ENCODE measurements around the gene CTTNBP2.

Gene CTTNBP2

DNA sequence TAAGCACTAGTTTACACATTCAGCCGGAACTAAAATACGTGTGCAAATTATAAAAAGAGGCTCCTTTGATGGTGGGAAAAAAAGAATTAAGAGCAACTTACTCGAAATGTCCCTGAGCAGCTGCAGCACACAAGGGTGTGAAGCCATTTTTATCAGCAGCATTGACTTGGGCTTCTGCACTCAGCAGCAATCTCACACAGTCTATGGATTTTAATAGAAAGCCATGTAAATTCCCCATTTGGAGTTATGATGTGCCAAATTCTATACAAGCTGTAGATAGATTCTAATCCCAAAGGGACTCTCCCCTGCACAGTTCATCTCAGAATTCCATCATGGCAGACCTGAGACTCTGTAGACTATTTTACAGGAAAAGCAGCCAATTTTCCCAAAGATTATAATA is 90.5 kb downstream of the CTTNBP2 start:
- no peak for DNase-seq (ENCODE audit: low spot score)

DNA sequence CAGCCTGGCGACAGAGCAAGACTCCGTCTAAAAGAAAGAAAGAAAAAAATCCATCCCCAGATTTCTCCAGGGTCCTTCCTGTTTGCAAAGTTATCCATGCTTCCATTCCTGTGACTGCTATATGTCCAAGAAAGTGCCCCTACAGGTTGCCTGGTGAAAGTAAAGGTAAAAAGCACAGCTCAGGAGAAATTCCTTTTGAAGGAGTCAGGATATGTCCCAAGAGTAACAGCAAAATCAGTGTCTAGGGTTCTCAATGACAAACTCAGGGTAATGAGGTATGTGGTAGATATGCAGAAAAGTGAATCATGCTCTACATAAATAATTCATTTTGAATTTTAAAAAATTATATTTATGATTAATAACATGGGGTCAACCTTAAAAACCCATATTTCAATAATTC is 91.5 kb downstream of the CTTNBP2 start:
- no peak for DNase-seq (ENCODE audit: low spot score)

DNA sequence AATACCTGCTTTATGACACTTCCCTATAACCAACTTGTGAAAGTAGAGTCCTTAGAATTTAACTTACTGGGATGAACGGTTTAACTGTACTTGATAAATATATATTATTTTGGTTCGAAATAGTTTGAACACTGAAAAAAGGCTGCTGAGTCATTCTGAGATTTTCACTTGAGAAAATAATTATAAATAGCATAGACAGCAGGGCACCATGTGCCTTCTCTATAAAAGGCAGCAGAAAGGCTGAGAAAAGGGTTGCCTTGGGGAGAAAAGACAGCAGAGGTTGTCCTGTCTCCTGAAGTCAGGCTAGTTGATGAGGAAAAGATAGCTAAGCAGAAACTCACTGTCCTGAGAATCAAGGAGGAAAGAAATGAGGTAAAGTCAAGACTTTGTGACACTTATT is 92.4 kb downstream of the CTTNBP2 start:
- no peak for DNase-seq (ENCODE audit: low spot score)

DNA sequence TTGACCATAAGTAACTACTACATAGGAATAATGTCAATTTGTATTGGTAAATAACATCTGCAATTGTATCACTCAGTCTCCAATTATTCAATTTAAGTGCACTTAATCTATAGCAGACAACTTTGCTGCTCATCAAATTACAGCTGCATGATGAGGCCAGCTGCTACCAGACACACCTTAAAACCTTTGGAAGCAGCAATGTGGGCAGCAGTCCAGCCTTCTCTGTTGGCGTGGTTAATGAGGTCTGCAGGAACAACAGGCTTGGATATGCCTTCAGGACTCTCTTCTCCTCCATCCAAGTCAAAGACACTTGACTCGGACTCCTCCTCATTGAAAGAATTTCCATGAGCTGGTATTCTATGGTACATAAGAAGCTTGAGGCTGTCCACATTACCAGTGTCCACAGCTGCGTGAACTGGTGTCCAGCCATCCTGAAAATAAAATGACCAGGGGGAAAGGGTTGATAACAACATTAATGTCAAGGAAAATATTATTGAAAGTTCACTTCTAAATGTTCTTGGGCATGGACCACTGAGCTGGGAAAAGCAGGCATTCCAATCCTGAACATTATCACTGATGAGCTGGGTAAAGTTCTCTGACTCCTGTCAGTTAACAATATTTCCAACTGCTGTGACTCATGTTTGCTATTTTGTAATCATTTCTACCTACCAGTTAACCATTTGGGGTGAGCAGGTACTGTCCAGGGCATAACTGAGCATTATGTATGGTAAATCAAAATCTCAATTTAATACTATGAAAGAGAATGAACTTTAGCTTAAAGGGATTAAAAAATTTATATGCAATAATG is 95.7 kb downstream of the CTTNBP2 start:
- DNase-seq (ENCODE audit: low spot score), result peak; percentile 25

DNA sequence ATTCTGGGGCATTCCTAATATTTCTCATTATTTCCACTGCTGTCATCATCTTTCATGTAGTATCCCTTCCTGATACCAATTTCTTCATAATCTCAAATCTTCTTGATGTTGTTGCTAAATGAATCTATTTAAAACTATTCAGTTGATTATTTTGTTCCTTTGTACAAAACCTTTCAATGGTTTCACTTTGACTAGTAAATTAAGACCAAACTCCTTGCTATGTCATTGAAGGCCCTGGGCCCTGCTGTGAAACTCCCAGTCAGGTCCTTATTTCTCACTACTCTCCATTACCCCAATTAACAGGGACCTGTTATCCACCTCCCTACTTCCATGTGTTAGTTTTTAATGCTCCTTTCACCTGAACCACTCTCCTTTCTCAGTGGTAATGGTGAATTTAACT is 97.0 kb downstream of the CTTNBP2 start:
- no peak for DNase-seq (ENCODE audit: low spot score)

DNA sequence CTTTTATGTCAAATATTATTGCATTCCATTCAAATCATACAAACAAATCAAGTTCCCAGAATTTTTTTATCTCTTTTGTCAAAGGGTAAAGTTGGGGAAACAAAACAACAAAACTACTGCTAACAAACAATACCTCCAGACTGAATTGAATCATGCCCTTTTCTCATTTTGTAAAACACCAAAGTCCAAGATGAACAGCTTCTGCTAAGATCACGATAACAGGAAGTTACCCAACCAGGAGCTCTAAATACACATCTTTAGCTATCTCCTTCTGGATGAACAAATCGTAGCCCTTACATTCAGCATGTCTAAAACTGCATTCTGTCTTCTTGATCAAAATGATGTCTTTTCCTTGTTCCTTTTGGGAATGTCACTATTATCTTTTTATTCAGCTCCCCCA is 97.4 kb downstream of the CTTNBP2 start:
- no peak for DNase-seq (ENCODE audit: low spot score)

DNA sequence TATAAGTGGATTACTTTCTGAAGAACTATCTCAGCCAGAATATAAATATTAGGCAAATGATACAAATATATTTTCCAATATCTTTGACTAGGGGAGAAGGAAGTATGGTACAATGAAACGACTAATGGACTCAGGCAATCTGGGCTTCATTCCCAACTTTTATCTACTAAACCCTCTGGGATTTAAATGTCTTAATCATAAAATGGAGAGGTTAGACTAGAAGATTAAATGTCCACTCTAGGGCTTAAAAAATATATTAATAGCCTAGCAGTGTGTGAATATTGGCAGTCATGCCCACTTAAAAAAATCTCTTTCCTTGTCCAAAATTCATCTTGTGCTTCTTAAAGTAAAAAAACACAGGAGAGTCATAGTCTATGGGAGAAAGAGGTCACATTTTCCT is 98.3 kb downstream of the CTTNBP2 start:
- DNase-seq (ENCODE audit: low spot score), result no peak

DNA sequence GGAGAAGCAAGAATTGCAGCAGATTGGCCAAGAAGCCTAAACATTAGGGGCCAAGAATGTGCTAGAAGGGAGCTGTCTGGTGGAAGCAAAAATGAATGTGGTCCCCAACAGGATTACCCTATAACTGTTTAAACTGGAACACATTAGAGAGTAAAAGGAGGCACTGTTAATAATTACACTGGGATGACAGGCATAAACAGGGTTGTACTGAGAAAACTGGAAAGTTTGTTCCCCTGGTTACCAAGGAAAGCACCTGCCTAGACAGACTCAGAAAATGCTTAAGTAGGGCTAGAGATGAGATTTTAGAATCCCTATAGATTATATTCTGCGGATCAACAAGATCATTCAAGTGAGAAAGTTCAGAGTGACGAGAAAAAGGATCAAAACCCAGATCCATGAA is 100.8 kb downstream of the CTTNBP2 start:
- no peak for DNase-seq (ENCODE audit: low spot score)

DNA sequence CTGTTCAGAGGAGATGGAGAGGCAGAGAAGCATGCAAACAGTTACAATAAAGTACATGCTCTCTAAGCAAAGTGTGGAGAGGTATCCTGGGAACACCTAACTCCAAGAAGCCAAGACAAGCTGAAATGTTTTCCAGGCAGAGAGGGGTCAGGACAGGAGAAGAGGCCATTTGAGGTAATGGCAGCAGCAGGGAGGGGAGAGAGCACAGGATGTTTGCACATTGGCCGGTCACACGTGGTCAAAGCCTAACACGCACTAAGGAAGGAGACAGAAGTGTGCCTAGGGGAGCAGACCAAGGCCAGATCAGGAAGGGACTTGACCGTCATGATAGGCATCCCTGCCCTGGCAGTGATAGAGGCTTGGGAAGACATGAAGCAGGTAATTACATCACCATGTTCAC is 101.5 kb downstream of the CTTNBP2 start:
- DNase-seq (ENCODE audit: low spot score), result no peak

DNA sequence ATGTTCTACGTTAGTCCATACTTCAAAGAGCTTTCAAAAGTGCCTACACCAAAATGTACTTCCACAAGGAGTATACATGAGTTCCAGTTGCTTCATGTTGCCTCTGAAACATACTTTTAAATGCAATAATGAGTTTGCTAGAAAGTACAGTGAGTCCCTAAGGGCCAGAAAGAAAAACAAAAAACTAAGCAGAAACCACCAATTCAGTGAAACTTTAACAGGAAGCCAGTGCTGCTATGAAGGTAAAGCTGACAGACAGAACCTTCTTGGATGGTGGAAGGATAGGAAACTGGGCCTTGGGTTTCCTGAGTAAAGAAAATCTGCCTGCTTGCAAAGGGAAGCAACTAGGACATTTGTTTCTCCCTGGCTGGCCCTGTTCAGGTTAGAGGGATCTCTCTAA is 104.2 kb downstream of the CTTNBP2 start:
- DNase-seq (ENCODE audit: low spot score), result no peak

DNA sequence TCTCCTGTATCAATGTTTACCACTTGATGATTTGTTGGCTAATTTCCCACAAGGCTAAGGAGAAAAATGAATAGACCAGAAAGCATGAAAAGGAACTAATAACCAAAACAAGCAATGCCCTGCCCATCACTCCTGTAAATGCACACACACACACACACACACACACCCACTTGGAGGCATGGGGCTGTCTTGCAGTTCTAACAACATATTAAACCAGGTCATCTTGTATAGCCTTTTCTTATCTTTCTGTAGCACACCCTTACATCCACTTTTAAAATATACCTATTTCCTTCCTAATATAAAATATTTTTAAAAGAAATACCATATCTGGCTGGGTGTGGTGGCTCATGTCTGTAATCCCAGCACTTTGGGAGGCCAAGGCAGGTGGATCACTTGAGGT is 105.3 kb downstream of the CTTNBP2 start:
- no peak for DNase-seq (ENCODE audit: low spot score)

DNA sequence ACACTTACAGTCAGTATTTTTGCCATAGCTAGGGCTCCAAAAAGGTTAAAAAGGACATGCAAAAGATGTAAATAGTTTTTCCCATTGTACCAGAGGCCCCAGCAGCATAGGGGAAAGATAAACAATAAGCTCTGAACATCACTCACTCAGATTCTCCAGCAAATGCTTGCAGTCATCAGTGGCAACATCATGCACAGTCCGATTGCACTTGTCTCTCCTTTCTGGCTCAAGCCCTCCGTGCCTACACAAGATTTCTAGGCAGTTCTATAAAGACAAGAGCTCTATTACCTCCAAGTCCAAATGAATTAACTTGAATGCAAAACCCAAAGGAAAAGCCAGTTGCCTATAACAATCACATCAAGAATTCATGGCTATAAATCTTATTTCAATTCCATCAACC is 106.3 kb downstream of the CTTNBP2 start:
- no peak for DNase-seq (ENCODE audit: low spot score)

DNA sequence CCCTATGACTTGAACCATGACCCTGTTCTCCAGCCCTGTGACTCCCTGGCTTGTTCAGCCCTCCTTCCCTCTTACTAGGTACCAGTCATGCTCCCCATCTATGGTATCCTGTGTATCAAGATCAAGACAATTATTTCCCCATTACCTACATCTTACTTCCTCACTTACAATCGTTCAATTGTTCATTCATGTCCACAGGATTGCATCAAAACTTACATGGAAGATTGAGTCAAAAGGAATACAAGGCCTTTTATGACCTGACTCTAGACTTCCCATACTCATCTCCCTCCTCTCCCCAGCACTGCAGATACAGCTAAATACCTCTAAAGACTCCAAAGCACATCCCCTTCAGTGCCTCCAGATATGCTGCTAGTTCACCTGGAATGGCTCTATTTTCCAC is 109.2 kb downstream of the CTTNBP2 start:
- no peak for DNase-seq (ENCODE audit: low spot score)

DNA sequence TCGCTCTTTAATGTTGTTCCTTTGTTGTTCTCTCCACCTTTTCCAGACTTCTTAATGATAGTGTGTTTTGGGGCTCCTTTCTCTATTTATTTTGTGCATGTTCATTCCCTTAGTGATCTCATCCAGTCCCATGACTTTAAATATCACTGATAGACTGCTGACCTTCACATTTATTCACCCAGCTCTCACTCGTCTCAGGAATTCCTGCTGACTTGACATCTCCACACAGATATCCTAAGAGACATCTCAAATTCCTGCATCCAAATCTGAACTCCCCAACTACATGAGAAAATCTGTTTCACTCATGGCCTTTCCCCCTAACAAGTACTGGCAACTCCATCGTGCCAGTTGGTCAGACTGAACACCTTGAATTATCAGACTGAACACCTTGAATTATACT is 111.2 kb downstream of the CTTNBP2 start:
- DNase-seq (ENCODE audit: low spot score), result no peak

DNA sequence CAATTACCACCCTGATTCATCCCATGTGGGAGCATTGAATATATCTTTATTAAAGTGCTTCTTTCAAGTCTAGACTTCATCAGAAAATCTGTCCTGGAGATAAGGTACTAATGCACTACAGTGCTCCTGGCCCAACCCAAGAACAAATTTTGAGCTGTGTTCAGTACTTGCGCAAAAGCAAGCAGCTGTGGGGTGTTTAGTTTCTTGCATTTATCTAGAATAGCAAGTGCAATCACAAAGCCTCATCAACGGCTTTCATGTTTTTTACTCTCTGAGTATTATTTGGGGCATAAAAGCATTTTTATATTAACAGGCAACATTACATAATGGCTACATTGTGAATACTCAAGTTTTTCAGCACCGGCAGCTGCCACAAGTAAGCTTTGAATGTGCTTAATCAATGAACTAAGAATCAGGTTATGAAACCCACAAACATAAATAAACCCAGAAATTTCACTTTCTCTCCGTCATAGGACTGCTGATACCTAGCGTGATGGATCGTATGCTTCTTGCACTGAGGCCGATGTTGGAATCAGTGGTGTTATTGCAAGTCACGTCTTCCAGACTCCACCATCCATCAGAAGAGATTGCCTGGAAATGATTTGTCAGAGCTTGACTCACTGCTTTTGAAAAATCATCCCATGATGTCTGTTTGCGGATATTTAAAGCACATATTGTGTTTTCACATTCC is 113.1 kb downstream of the CTTNBP2 start:
- no peak for DNase-seq (ENCODE audit: low spot score)

DNA sequence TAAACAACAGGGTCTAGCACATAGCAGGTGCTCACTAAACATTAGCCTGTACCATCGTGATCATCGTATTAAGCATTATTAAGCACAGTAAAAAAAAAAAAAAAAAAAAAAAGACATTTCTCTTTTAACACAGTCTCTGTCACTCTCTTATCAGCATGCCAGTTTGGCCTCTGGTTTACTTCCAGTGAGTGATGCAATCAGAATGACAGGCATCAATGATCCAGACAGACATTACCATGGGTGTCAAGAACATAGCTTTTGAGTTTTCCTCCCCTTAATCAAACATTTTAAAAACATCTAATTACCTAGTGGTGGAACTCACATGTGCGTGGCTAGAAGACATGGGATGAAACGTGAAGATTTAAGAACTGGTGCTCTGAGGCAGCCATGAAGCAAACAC is 115.8 kb downstream of the CTTNBP2 start:
- DNase-seq (ENCODE audit: low spot score), result no peak

DNA sequence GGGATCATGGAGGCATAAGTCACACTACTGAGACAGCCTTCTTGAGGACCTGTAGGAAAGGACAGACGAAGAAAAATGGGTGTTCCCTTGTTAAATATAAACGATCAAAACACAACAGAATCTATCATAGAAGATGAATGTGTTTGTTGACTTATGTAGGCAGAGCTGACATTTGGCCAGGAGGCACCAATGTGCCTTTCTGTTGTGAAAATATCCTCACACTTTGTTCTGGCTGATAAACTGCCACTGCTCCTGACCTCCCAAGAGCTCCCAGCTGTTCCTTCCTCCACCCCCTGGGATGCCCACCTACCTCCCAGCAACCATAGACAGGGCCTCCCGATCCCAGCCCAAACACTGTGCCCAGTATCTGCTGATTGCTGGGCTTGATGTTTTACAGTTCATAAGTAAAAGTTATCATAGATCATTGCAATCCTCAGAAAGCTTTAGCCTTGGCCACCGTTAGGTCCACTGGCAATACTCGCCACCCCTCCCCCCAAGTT is 116.6 kb downstream of the CTTNBP2 start:
- DNase-seq (ENCODE audit: low spot score), result no peak

DNA sequence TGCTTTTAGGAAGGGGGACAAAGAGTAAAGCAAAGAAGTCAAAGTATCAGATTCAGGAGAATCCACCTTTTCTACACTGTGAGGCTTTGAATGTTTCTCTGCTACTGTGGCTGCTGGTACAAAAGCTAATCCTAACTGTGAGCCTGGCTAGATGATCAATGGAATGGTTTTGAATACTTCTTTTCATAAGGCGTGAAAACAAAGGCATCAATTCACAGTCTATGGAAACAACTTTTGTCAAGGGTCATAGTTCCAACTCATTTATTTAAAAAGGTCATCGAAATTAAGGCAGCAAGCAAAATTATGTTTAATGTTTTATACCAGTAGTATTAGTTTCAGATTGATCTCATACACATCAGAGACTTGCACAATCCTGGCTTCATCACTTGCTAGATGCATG is 118.1 kb downstream of the CTTNBP2 start:
- no peak for DNase-seq (ENCODE audit: low spot score)

DNA sequence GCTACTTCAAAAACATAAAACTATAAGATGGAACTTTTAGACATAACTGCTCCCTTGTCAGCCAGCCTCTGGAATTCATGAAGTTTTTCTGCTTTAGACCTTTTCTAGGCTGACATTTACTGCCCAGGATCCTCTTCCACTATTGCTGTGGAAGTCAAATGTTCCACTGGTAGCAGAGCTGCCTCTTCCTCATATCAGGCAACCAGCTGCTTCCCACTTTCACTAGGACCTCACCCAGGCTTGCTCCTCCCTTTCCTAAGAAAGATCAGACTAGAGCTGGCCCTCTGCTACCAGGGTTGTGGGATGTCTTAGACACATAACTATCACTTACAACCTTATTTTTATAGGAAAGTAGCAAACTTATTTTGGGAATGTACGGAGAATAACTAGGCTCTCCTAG is 121.5 kb downstream of the CTTNBP2 start:
- DNase-seq (ENCODE audit: low spot score), result no peak

DNA sequence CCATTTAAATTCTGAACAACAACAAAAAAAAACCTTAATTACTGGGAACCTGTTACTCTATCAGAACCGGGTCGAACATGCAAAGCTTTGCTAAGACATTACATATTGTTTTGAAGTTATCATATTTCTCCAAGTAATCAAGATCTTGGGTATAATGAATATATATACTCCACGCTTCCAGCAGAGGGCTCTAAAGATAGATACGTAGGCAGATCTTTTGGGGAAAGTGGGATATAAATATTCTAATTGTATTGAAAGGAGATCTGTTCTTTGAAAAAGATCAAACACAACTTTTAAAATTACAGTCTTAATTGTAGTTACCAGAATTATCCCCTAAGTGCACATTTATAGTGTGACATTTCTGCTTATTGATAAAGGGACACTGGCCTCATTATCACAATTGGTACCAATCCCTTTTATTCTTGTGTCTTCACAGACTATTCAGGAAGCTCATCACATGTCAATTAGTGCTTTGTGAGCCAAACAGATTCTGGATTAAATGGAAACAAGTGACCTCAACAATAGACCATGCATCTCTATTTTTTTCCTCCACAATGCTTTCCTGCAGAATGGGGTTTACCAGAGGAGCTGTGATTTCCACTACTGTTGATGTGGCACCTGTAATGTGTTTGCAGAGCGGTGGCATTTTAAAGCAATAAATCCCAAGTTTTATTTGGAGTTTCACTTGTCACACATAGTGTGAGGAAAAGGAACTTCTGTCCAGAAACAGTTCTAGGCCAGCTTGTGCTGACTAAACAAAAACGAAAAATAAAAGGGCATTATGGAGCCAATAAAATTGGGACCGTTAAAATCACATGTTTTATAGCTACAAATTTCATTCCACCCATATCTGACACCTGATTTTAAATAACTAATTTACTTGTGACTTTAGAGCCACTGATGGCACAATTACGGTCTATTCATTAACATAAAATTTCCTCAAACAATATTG is 122.4 kb downstream of the CTTNBP2 start:
- peak; percentile 22 for DNase-seq (ENCODE audit: low spot score)

DNA sequence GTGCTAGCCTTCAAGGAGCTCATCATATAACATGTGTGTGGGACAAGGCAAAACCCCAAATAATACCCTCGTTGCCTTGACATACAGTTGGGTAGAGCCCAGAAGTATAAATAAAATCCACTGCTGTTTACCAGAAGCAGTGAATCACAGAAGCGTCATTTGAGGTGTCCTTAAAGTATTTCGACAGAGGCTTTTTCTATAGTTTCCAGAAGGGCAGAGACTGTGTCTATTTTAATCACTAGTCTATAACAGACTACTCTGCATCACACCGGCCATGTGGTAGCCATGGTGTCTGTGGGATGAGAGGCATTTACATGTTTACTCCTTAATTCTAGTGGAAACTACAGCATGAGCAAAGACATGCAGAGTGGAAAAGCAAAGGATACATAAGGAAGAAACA is 131.3 kb downstream of the CTTNBP2 start:
- no peak for DNase-seq (ENCODE audit: low spot score)

DNA sequence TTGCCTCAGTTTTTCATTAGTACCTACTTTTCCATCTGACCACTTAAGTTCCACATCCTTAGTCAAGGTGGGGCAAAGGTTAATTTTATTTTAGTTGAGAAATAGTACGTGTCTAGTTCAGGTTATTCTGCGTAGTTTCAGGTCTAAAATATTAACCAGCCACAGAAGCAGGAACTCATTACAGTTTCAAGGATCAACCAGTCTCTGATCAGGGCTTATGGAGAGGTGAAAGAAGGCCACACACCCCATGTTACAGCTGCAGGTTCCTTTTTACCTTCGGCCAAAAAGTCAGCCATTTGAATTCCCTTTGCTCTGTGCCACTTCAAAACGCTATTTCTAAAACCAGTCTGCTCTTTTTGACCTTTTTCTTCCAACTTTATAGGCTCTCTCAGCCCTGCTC is 134.2 kb downstream of the CTTNBP2 start:
- DNase-seq (ENCODE audit: low spot score), result no peak

DNA sequence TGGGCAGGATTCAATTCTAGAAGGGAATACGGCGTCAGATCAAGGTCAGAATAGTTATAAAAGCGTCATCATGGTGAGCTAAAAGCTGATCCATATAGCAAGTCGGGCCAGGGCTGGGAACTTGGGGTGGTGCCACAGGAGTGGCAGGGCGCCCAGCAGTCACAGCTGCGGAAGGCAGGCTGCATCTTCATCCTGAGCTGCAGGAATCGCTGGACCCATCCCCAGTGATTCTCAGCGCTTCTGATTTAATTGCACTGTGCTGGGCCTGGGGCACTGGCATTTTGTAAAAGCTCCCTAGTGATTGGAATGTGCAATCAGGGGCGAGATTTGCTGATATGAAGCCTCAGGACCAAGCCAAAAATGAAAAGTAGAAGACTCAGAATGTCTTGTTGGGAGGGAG is 135.3 kb downstream of the CTTNBP2 start:
- DNase-seq (ENCODE audit: low spot score), result no peak

Measured in HuH-7.5 (cell line).